CD4-positive, alpha-beta T cell treated with Interleukin-6 for 4 hours (primary cell): ENCODE data around the gene TNFRSF1B.
A peak's percentile ranks its signal among the peaks of the same experiment; 100 is the strongest.

Experiments
- DNase-seq: peaks from one replicate; pipeline ENCODE4 v3.0.0-alpha.2; 2020; ENCODE audit warnings: mixed read lengths

TNFRSF1B gene

DNA sequence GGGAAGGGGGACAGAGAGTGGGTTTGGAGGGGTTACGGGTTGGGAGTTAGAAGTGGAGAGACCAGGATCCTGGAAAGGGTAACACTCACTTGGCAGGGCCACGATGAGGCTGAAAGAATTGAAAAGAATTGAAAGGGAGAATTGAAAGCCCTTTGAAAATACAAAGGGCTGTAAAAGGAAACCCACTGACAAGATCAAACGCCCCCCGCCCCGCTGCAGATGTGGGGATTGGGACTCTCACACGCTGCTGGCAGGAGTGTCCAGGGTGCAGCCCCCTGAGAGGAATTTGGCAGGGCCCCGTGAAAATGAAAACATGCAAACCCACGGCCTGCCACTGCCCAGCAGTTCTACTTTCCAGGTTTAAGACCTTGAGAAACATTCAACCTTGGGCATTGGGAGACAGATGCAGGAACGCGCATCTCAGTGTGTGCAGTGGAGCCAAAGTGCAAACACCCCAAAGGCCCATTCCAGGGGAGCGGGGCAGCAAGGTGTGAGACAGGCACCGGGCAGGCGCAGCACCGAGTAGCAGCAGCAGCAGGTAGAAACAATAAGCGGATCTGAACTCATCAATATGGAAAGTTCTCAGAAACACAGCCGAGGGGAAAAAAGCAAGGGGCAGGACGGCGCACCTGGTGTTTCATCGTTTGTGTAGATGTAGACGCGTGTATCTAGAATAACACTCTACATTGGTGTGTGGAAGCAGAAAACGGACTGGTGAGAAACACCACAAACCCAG lies 8.3 kb upstream of the TNFRSF1B start:
- DNase-seq = peak; percentile 41

- DNase-seq = peak; percentile 87
Measured at GRCh38 chr1:12159816-12160215, 7.0 kb upstream of the TNFRSF1B start.

- no peak for DNase-seq
Measured at GRCh38 chr1:12161324-12161661, 5.5 kb upstream of the TNFRSF1B start.

DNA sequence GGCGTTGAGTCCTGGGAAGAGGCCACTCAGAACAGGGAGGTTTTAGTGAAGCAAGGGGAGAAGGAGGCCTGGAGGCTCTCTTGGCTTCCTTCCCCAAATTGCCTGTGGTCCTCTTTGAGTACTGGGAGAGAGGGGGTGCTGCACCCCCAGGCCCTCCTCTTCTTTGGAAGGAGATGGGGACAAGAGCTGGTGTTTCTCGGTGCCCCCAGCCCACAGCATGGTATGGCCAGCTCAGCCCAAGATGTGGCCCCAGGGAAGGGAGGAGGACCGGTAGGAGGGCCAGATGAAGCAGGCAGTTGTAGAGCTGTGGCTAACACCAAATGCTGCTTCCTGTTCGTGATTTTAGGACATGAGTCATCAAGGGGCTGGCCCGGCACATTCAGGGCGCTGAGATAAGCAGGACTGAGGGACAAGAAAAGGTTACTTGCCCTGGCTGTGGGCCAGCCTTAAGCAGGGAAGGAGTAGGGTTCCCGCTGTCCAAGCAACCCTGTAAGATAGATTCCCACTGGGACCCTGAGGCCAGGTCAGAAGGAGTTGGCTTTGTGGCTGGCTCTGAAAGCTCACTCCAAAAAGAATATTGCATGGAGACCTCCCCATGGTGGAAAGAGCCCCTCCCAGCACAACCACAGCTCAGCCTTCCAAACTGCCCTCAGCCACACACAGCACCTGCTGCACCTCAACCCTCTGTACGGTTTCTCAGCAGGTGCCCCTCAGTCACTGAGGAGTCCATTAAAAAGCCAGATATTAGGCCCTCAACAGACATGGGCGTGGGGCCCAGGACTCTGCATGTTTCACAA lies 4.9 kb upstream of the TNFRSF1B start:
- DNase-seq = peak; percentile 82

DNA sequence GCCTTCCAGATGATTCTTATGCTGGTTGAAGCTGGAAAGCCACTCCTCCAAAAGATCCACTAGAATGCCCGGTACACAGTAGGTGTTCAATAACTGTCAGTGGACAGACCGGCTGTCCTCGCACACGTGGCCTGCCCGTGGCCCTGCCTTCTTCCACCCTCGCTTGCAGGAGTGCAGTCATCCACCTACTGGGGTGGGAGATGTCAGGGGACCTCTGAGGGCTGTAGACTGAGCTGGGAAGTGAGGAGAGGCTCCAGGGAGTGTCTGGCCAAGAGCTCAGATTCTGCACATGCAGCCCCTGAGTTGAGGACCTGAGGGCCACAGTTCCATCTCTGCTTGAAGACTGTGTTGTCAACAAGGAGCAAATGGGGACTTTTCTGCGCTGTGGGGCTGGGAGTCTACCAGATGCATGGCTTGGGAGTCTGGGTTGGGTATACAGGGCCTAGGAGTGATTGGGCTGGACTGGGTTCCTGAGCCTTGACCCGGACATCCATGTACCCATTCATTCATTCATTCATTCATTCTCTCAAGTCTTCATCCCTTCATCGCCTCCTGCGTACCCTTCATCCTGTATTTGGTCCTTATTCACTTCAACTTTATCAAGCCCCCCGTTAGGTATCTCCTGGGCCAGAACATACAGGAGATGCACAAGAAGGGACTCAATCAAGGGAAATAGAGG lies 4.2 kb upstream of the TNFRSF1B start:
- no peak for DNase-seq

- no peak for DNase-seq
Measured at GRCh38 chr1:12163210-12163609, 3.6 kb upstream of the TNFRSF1B start.

DNA sequence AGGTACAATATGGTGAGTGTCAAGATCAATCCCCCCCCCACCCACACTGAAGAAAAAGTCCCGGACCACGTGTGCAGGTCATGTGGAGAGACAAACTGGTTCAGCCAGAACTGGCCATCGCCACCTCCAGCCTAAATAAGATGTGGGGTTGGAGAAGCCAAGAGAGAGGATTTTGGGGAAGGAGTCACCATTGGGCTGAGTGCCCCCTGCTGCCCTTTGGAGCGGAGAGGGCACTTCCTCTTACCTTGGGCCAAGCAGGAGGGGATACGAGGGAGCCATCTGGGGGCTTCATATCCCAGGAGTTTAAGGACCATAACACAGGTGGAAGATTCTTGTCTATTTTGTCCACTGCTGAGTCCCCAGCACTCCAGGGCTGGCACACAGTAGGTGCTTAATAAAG lies 2.6 kb upstream of the TNFRSF1B start:
- DNase-seq = no peak

- no peak for DNase-seq
Measured at GRCh38 chr1:12165342-12165741, 1.4 kb upstream of the TNFRSF1B start.

GRCh38 chr1:12167493-12168429 lies 970 bp downstream of the TNFRSF1B start:
- peak; percentile 41 for DNase-seq

GRCh38 chr1:12168451-12169160 lies 1.8 kb downstream of the TNFRSF1B start:
- peak; percentile 1 for DNase-seq

- DNase-seq = no peak
Measured at GRCh38 chr1:12169442-12170135, 2.8 kb downstream of the TNFRSF1B start.

GRCh38 chr1:12170263-12170671 lies 3.5 kb downstream of the TNFRSF1B start:
- no peak for DNase-seq

GRCh38 chr1:12171206-12172041 lies 4.6 kb downstream of the TNFRSF1B start:
- no peak for DNase-seq

GRCh38 chr1:12172042-12172851 lies 5.5 kb downstream of the TNFRSF1B start:
- peak; percentile 42 for DNase-seq

DNA sequence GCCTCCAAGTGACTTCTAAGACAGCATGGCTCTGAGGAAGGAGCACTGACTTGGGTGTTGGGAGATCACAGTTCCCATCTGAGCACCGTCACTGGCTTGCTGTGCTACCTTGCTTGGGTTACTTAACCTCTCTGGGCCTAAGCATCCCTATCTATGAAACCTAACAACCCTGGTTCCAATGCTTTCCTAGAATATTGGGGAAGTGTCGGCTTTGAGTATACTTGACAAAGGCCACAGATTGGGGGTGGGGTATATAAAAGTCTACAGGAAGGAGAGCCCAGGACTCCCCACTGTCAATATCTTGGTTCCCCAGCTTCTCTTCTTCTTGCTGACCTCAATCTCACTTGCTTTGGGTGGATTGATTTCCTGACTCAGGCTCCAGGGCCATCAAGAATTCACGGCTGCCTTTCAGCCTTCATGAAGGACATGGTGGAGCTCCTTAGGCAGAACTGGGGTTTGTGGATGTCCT lies 6.3 kb downstream of the TNFRSF1B start:
- DNase-seq = no peak

GRCh38 chr1:12173631-12174121 lies 6.9 kb downstream of the TNFRSF1B start:
- DNase-seq = peak; percentile 90

GRCh38 chr1:12174924-12175810 lies 8.4 kb downstream of the TNFRSF1B start:
- no peak for DNase-seq
